Activated naive CD4-positive, alpha-beta T cell (primary cell): ENCODE measurements around the gene DENND1A.
"Not testable (repeated sequence)": the region's sequence is repeated elsewhere in the genome, so short reads cannot be mapped to it uniquely, and the experiment has no call there.

Experiments
- DNase-seq, 4 experiments: peaks; one replicate each; lab custom pipeline; 2025; lab: John Stamatoyannopoulos, UW

The DENND1A gene

DNA sequence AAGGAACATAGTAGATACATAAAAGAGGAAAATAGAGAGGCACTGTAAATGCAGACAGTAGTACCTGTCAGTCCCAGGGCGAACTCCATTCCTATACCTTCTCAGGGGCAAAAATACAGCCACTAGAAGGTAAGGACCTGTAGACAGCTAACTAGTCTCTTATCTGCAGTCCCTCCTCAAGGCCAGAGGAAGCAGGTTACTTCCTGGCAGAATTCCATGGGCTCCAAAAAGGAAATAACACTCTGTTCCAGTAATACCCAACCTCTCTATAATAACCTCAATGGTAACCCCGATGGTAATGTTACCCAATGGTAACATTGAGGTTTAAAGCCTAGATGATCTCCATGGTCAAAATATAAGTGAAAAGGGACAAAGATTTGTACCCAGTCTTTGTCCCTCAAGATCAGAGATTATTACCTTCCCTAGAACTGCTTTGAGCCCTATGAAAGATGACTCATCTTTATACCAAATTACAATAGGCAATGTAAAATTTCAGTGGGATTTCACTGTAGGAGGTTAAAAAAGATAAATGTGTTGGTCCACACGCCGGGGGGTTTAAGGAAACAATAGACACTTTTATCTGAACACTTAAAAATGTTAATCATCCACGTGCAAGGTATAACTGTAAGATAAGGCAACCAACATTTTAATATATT, 113.0 kb downstream of the DENND1A start:
- no peak for DNase-seq

DNA sequence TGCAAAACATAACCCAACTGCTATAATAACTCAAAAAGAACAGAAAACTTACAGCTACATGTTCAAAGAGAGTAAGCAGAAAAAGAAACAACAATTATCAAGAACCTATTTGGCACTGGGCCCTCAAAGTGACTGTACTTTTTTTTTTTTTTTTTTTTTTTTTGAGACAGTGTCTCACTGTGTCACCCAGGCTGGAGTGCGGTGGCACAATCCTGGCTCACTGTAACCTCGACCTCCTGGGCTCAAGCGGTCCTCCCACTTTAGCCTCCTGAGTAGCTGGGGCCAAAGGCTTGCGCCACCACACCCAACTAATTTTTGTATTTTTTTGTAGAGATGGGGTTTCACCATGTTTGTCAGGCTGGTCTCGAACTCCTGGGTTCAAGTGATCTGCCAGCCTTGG, 114.1 kb downstream of the DENND1A start:
- not testable (repeated sequence) for DNase-seq

DNA sequence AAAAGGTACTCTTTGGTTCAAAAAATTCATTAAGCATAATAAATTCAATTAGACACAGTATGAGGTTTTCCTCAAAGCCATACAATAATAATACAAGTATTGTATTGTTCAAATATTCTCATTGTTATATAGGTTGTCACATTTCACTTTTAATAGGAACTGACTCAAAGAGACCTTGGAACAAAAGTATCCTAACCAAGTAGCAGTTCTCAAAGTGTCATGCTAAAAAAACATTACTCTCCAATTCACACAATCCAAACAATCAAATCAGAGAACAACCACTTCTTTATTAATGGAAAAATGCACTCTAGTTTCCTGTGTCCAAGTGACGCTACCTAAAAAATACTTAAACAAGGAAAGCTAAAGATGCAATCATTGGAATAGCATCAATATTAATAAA, 115.4 kb downstream of the DENND1A start:
- DNase-seq: no peak

DNA sequence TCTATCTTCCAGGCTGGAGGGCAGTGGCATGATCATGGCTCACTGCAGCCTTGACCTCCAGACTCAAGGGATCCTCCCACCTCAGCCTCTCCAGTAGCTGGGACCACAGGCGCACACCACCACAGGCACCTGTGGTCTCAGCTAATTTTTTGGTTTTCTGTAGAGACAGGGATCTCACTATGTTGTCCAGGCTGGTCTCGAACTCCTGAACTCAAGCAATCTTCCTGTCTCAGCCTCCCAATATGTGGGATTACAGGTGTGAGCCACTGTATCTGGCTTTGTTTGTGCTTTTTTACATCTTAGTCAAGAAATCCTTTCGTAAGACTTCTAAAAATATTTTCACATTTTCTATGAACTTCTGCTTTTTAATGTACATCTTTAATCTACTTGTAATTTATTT, 116.9 kb downstream of the DENND1A start:
- no peak for DNase-seq

- no peak for DNase-seq
Measured at GRCh38 chr9:123807251-123807650, 122.7 kb downstream of the DENND1A start.

- no peak for DNase-seq
Measured at GRCh38 chr9:123806829-123807228, 123.1 kb downstream of the DENND1A start.

- no peak for DNase-seq
Measured at GRCh38 chr9:123798195-123798594, 131.7 kb downstream of the DENND1A start.

GRCh38 chr9:123796618-123797484, 133.1 kb downstream of the DENND1A start:
- DNase-seq: no peak

- DNase-seq: no peak
Measured at GRCh38 chr9:123796094-123796493, 133.8 kb downstream of the DENND1A start.

DNA sequence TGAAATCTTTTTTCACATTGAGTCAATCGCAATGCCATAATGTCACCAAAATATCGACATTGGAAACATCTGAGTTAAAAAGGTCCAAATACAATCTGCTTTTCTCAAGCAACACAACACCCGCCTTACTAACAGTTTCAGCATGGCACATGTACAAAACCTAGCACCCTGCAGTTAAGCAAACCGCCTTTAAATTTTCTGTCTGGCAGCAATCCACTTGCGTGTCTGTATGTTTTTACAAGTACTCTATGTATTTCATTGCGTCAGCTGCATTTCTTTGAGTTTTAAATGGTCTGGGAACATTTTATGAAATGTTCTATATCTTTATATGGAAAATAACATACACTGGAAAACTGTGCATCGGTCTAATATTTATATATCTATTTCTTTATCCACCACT, 134.6 kb downstream of the DENND1A start:
- DNase-seq: no peak

DNA sequence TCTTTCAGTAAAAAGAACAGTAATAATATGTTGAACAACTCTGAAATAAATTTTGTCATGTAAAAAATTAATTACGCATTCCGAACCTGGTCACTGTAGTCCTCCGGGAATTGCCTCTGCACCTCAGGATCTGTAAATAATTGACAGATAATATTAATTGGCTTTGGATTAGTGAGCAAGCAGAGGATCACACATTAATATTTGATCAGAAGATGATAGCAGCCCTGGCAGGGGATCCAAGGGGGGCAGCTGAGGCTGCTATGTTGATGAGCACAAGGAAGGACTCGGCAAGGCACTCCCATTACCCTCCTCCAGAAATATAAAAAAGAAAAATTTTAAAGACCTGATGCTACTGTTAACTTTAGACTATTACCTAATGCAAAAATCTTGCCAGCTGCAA, 137.4 kb downstream of the DENND1A start:
- no peak for DNase-seq

GRCh38 chr9:123789554-123790292, 140.2 kb downstream of the DENND1A start:
- DNase-seq: no peak

DNA sequence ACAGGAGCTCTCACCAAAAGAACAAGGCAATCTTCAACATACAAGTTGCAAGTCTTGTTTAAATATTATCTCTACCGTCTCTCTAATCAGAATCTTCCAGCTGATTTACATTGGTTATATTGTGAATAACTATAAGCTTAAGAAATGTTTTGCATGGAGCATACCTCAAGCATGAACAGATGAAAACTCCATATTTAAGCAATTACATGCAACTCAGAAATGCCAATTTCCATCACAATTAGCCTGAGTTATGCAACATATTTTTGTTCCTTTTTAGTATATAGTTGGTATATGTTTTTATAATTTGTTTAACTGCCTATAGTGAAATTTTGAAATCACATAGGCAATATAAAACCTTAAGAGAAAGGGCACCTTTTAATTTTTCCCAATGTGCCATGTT, 142.5 kb downstream of the DENND1A start:
- DNase-seq: no peak

DNA sequence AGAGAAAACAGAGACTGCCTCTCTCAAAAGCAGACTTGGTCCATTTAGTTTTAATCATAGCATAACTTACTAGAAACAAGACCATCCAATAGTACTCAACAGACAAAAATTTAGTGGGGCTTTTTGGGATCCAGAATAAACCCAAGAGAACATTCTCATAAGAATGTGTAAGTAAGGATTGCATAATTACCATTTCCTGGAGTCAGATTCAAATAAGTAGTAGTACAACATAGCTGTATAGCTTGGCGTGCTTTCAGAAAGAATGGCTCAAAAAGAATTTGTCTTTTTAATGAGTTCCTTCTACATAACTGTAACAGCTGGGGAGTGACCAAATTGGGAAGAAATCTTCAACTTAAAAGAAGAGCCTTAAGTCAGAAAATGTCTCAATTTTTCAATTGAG, 145.4 kb downstream of the DENND1A start:
- DNase-seq: no peak

GRCh38 chr9:123778232-123778902, 151.6 kb downstream of the DENND1A start:
- DNase-seq: no peak

GRCh38 chr9:123776708-123777537, 153.0 kb downstream of the DENND1A start:
- no peak for DNase-seq

- DNase-seq: no peak
Measured at GRCh38 chr9:123775289-123776284, 154.3 kb downstream of the DENND1A start.

DNA sequence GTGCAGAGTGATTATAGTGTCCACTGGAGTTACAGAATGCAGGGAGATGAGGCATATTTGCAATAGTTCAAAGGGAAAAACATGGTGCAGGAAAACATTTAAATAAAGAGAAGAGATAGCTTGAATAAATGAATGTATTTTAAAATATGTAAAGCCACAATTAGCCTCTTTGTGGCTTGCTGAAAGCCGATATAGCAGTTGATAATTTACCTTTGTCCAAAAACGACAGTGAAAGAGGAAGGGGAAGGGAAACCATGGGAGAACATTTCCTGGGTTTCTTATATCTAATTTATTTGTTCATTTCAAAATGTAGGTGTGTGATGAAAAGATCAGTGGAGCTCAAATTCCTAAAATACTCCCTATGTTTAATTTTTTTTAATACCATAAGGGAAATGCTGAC, 156.1 kb downstream of the DENND1A start:
- DNase-seq: no peak

- no peak for DNase-seq
Measured at GRCh38 chr9:123772967-123773366, 157.0 kb downstream of the DENND1A start.

DNA sequence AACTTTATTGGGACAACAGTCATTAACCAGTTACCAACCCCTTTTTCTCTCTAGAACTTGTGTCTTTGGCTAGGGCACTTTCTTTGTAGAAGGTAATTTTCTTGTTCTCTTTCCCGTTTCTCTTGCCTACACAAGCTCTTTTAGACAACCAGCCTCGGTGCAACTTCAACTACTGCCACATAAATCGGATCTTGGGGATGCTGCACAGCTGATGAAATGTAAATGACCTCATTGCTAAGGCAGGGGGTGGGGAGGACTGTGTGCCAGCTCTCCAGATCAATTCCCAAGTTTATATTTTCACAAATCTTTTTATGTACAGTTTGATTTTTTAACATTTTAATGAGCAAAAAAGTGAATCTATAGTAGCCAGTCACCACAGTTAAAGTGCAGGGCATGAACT, 157.6 kb downstream of the DENND1A start:
- DNase-seq: no peak
